Measurements from ENCODE around the gene HDAC4. TPM values are rescaled to one million over a fixed set of nuclear protein-coding genes. Genes with fewer than 3 reads are reported as not detected.
A peak's percentile ranks its signal among the peaks of the same experiment; 100 is the strongest.

HDAC4 gene
- total RNA-seq, 4 donors from 2014 or later = 68.0 to 123 (median 86.5) TPM

DNA sequence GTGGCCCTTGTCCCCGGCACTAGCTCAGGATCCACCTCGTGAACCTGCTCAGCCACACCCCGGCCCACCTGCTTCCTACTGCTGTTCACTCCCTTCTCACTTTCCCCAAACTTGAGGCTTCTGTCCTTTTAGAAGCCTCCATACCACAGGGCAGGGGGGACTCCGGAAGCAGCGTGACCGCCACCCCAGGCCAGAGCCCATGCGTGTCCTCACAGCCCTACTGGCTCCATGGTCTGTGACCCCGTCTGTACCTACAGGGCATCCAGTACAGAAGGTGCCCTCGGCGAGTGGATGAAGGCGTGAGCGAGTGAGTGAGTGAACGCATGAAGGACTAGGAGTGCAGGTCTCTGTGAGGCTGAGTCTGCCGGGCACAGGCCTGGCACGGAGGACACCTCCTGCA lies 299.7 kb downstream of the HDAC4 start:
- H3K9me3 ChIP-seq = no peaks in the 10 kb centered on the region
- no peak overlapping the region for H3K27ac ChIP-seq
- no peak overlapping the region for H3K4me3 ChIP-seq
- no peaks in the 10 kb centered on the region for H3K27me3 ChIP-seq
- WGBS, 2 donors = 94% methylated on average over 15 of the region's 15 CpGs
- H3K36me3 ChIP-seq = peaks cover 0 to 95% (median 3%) of the 10 kb centered on the region in 3 donors
- DNase-seq (ENCODE audit: low spot score in 2 of 2) = no peak
- TF ChIP-seq, protein P1, sequence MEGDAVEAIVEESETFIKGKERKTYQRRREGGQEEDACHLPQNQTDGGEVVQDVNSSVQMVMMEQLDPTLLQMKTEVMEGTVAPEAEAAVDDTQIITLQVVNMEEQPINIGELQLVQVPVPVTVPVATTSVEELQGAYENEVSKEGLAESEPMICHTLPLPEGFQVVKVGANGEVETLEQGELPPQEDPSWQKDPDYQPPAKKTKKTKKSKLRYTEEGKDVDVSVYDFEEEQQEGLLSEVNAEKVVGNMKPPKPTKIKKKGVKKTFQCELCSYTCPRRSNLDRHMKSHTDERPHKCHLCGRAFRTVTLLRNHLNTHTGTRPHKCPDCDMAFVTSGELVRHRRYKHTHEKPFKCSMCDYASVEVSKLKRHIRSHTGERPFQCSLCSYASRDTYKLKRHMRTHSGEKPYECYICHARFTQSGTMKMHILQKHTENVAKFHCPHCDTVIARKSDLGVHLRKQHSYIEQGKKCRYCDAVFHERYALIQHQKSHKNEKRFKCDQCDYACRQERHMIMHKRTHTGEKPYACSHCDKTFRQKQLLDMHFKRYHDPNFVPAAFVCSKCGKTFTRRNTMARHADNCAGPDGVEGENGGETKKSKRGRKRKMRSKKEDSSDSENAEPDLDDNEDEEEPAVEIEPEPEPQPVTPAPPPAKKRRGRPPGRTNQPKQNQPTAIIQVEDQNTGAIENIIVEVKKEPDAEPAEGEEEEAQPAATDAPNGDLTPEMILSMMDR (IDR thresholded peaks at IDR 0.05) = no peak
- TF ChIP-seq POLR2A (IDR thresholded peaks at IDR 0.05) (no peak), EP300 (IDR thresholded peaks at IDR 0.05) (no peak)
- H3K4me1 ChIP-seq = peaks cover 0 to 5% (median 0%) of the 10 kb centered on the region in 4 donors

GRCh38 chr2:239099474-239099873 lies 301.3 kb downstream of the HDAC4 start:
- Histone ChIP-seq H3K27me3 (no peaks in the 10 kb centered on the region), H3K27ac (peak overlapping the region in 1 of 4 donors; percentile 22), H3K9me3 (no peaks in the 10 kb centered on the region), H3K4me3 (no peak overlapping the region), H3K4me1 (no peaks in the 10 kb centered on the region), H3K36me3 (peaks cover 0 to 94% (median 3%) of the 10 kb centered on the region in 3 donors)
- WGBS, 2 donors = 89% methylated on average over 14 to 15 of the region's 15 CpGs
- TF ChIP-seq, protein P1 (IDR thresholded peaks at IDR 0.05) = no peak
- TF ChIP-seq POLR2A (IDR thresholded peaks at IDR 0.05) (no peak), EP300 (IDR thresholded peaks at IDR 0.05) (no peak)
- DNase-seq (ENCODE audit: low spot score in 2 of 2) = no peak

DNA sequence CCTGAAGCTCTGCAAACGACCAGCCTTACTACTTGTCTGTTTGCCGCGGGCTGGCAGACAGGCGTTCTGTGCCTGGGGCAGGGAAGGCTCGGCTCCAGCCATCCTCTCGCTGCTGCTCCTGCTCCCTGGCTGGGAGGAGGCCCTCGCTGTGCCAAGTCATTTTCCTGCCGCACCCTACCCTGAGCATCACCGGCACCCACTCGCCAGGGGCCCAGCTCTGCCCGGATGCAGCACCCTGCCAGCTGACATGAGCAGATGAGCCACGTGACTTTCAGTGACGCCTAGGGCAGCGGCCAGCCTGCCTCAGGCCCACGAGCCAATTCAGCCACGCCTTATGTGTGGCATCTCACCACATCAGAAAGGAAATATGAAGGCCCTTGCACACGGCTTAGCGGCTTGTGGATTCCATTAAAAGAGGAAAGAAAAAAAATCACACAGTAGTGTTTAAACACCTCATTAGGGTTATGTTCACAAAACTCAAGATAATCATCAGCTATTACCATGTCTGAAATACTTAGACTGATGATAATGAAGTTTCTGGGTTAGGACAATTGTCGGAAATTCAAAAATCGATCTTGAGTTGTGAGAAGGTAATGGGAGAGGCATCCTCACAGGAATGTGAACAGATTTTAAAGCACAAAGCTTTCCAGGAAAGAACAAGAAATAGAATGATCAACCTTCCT lies 302.4 kb downstream of the HDAC4 start:
- H3K4me3 ChIP-seq = no peak overlapping the region
- H3K9me3 ChIP-seq = no peaks in the 10 kb centered on the region
- no peak for DNase-seq (ENCODE audit: low spot score in 2 of 2)
- WGBS, 2 donors = 62 to 74% methylated on average over 17 to 20 of the region's 20 CpGs
- peaks cover 0 to 94% (median 3%) of the 10 kb centered on the region in 3 donors for H3K36me3 ChIP-seq
- TF ChIP-seq POLR2A (IDR thresholded peaks at IDR 0.05) (no peak), EP300 (IDR thresholded peaks at IDR 0.05) (no peak)
- TF ChIP-seq, protein P1 (IDR thresholded peaks at IDR 0.05) = no peak
- H3K27me3 ChIP-seq = no peaks in the 10 kb centered on the region
- no peaks in the 10 kb centered on the region for H3K4me1 ChIP-seq
- H3K27ac ChIP-seq = peak overlapping the region in 1 of 4 donors; percentile 28

DNA sequence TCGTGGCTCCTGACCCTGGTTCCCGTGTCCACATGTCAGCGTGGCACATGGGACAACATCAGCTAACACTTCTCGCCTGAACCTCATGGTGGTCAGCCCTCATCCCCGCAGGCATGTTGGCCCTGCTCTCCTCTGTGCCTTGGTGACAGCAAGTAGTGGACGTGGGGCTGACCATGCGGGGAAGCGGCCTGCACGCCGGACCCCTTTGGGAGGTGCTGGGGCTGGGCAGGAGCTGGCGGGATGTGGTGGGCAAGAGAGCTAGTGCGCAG lies 303.5 kb downstream of the HDAC4 start:
- no peak overlapping the region for H3K4me3 ChIP-seq
- no peaks in the 10 kb centered on the region for H3K27me3 ChIP-seq
- H3K27ac ChIP-seq = no peak overlapping the region
- WGBS, 2 donors = 64 to 80% methylated on average over 10 of the region's 12 CpGs
- TF ChIP-seq POLR2A (IDR thresholded peaks at IDR 0.05) (no peak), EP300 (IDR thresholded peaks at IDR 0.05) (no peak)
- TF ChIP-seq, protein P1 (IDR thresholded peaks at IDR 0.05) = no peak
- peaks cover 0 to 94% (median 3%) of the 10 kb centered on the region in 3 donors for H3K36me3 ChIP-seq
- no peaks in the 10 kb centered on the region for H3K9me3 ChIP-seq
- H3K4me1 ChIP-seq = no peaks in the 10 kb centered on the region
- no peak for DNase-seq (ENCODE audit: low spot score in 2 of 2)

- TF ChIP-seq, protein P1 (IDR thresholded peaks at IDR 0.05) = no peak
- no peak for TF ChIP-seq EP300 (IDR thresholded peaks at IDR 0.05)
- TF ChIP-seq POLR2A (IDR thresholded peaks at IDR 0.05) = no peak
- no peak for DNase-seq (ENCODE audit: low spot score in 2 of 2)
- Histone ChIP-seq H3K27ac (peak overlapping the region in 1 of 4 donors; percentile 53), H3K4me3 (no peak overlapping the region), H3K27me3 (no peaks in the 10 kb centered on the region), H3K9me3 (no peaks in the 10 kb centered on the region), H3K4me1 (no peaks in the 10 kb centered on the region), H3K36me3 (peaks cover 0 to 94% (median 3%) of the 10 kb centered on the region in 3 donors)
- 75 to 78% methylated on average over 17 to 21 of the region's 28 CpGs for WGBS, 2 donors
These were observed 304.0 kb downstream of the HDAC4 start for GRCh38 chr2:239096676-239097427.

Data from tibial nerve (tissue), 4 donors.